Epithelial cell of prostate (primary cell): ENCODE results near the gene MPI.
"Not testable (repeated sequence)": the region's sequence is repeated elsewhere in the genome, so short reads cannot be mapped to it uniquely, and the experiment has no call there.

Experiments
- DNase-seq: peaks from one replicate; pipeline ENCODE4 v3.0.0-alpha.2; 2011; ENCODE audit warnings: low read depth, low spot score
- H3K27ac ChIP-seq: fragments of 450-650 bp; 2 replicates; pipeline ENCODE4 v1.5.1; 2017; ENCODE audit warnings: mild to moderate bottlenecking

MPI gene

DNA sequence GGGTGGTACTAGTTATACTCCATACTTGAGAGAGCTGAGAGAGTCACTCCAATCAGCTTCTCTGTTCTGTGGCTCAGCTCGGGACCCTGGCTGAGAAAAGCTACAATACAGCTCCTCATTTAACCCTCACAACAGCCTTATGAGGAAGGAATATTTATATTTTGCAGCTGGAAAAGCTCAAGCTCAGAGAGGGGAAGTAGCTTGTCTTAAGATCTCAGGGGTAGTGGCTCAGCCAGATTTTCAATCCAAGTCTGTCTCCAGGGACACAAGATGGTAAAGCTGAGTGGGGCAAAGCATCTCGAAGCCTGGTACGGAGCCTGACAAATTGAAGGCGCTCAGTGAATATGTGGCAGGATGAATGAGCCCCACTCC lies 31.5 kb upstream of the MPI start:
- no peak for DNase-seq

DNA sequence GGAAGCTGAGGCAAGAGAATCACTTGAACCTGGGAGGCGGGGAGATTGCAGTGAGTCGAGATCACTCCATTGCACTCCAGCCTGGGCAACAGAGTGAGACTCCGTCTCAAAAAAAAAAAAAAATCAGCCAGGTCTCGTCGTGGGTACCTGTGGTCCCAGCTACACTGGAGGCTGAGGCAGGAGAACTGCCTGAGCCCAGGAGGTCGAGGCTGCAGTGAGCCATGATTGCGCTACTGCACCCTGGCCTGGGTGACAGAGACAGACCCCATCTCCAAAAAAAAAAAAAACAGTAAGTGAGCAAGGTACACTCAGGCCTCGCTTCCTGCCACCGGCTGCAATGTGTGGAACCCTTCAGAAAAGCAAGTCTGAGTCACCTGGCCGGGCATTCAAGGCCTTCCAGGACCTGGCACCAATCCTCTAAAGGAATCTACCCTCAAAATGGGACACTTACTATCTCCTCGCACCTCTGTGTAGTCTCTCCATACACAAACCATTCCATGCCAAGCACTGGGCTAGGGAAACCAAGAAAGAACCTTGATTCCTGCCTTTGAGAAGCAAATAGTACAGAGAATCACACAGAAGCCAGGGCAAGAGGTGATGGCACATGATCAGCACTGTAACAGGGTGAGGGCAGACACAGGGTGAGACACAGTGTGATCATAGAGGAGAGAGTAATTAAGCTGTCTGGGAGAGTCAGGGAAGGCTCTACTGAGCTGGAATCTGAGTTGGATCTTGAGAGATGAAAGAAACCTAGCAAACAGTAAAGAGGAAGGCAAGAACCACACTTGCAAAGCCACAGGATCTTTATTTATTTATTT lies 26.4 kb upstream of the MPI start:
- DNase-seq, result no peak
- peak overlapping the region; percentile 91 for H3K27ac ChIP-seq

More for the DNA sequence above, 31.5 kb upstream of the MPI start:
- H3K27ac ChIP-seq, result no peak overlapping the region

DNA sequence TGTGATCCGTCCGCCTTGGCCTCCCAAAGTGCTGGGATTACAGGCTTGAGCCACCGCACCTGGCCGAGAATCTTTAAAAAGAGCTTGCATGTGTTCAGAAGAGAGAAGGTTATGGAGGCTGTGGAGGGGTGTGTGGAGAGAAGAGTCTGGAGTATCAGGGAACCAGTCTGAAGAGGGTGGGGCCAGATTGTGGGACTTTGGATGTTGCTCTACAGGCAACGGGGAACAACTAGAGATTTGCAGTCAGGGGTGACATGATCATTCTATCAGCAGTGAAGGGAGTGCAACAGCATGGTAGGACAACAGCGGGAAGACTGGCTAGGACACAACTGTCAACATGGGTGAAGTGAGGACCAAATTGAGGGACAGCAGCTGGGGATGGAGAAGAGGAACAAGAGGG lies 25.5 kb upstream of the MPI start:
- no peak for DNase-seq
- peak overlapping the region; percentile 91 for H3K27ac ChIP-seq

DNA sequence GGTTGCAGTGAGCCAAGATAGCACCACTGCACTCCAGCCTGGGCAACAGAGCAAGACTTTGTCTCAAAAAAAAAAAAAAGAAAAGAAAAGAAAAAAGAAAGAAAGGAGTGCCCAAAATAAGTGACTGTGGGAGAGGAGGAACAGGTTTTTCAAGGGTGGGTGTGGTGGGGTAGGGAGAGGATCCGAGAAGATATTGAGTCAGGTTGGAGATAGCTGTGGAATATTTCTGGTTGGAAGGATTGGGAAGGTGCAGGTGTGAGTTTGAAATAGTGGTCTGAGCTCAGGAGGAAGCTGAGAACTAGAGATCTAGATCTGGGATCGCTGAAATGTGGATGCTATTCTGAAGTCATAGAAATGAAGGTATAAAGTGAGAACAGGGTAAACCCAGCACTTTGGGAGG lies 24.5 kb upstream of the MPI start:
- H3K27ac ChIP-seq, result peak overlapping the region; percentile 91
- no peak for DNase-seq

DNA sequence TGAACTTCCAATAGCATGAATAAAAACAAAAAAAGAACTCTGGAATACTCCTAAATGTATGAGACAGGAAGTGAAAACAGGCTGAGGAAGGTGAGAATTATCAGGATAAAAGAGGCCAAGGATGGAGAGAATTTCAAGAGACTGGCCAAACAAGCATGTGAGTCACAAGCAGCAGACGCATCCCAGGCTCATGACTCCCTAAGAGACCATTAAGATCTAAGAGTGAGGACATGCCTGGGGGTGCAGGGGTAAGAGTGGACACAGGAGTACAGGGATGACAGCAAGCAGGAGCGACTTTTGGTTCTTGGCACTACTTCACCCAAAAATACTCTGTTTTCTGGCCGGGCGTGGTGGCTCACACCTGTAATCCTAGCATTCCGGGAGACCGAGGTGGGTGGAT lies 23.8 kb upstream of the MPI start:
- peak; percentile 76 for DNase-seq
- H3K27ac ChIP-seq, result peak overlapping the region; percentile 91

DNA sequence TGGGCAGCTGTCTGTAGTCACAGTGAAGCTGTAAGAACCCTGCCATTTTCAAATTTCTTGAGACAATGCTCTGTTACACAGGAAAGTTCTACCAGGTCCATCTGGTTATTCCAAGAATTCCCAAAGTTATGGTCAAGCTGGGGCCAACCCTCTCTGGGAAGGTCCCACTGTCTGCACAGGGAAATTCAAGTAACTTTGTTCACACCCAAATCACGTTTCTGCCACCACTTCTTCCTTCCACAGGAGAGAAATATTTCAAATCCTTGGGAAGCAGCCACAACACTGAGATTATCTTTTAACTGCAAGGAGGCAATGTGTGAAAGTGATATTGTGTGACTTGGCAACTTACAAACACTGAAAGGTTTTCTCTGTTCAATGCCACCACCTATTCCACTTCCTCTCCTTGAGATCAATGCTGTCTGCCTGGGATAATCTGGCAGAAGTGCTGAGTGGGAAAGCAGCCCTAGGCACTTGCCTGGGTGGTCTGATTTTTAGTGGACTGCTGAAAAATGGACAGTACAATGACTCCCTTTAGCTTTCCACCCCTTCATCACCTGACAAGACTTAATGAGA lies 22.3 kb upstream of the MPI start:
- peak overlapping the region; percentile 91 for H3K27ac ChIP-seq
- DNase-seq, result no peak

DNA sequence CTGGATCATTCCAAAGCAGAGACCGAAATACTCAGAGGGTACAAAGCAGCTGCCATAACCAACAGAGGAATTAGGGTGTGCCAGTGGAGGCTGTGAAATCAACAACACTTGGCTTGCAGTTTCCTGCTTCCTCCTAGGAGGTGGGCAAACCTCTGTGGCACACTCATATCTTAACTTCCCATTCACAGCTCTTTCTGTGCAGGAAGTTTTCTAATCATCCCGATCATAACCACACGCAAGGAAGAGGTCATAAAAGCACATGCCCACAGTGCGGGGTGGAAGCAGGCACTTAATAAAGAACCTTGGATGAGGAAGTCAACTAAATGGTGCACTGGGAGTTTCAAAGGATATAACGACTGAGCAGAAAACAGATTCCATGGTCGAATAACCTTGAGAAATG lies 21.8 kb upstream of the MPI start:
- peak overlapping the region; percentile 91 for H3K27ac ChIP-seq
- no peak for DNase-seq

DNA sequence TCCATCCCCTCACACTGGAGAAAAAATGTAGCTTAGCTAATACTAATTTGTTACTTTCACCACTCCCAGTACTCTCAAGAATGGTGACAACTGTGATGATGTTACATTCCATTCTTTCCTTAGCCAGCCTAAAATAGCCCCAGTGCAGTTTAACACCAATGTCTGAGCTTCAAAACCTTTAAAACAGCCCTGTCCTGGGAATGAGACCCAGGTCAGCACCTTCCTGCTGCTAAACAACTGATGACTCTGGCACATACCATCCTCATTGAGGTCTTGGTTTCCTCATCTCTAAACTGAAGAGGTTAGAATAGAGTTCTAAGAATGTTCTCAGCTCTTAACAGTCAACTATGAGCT lies 20.5 kb upstream of the MPI start:
- no peak for DNase-seq
- H3K27ac ChIP-seq, result peak overlapping the region; percentile 91

DNA sequence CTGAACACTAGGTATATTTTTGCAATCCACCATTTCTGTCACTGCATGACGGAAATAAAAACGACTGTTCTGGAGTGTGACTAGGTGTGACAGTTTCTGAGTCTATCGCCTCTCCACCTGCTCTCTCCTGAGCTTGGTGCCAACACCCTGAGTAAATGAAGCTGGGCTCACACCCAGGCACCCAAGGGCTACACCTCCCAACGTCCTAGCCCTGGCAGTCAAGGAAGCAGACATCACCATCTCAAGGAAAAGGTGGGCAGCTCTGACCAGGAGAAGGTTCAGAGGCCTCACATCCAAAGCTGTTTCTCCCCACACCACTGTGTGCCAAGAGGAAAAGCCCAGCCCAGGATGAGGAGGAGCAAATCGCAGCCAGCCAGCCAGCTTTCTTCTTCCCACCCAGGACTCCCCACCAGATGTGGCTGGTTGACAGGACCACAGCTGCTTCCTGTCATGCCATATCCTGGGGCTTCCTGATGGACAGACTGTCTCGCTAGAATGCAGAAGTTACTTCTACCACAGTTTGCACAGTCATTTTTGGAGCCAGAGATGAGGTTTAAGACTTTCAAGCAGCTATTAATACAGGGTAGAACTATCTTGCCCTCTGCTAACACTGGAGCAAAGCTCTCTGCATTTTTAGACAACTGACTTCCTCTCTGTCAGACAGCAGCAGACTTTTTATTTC lies 20.0 kb upstream of the MPI start:
- H3K27ac ChIP-seq, result peak overlapping the region; percentile 91
- no peak for DNase-seq

DNA sequence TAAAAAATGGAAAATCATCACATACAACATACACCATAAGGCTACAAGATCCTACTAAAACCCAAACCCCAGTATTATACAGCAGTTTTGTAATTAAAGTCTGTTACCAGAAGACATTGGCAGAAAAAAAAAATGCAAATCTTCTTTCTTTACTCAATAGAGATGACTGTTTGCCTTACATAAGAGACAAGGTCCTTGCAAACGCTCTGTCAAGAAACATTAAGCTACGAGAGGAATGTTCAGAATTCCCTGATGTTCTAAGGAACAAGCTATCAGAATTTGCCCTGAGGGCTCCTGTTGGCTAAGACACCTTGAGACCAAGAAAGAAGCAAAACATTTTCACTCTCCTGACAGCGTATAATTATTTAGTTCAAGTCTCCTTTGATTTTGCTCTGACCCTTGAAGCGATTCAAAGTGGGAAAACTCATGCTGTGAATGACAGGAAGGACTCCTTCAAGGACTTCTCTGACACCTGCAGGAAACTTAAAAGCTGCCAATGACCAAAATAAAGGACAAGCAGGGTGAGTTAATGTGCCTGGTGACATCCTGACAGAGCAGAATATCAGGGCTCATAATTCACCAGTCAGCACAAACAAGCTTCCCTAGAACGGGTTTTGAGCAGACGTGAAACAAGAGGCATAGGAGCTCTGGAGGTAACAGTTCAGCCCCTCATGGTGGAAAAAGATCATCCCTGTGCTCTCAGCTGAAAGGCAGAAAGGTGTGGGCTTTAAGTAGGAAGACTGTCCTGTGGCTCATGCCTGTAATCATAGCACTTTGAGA lies 19.2 kb upstream of the MPI start:
- H3K27ac ChIP-seq, result peak overlapping the region; percentile 91
- DNase-seq, result no peak

DNA sequence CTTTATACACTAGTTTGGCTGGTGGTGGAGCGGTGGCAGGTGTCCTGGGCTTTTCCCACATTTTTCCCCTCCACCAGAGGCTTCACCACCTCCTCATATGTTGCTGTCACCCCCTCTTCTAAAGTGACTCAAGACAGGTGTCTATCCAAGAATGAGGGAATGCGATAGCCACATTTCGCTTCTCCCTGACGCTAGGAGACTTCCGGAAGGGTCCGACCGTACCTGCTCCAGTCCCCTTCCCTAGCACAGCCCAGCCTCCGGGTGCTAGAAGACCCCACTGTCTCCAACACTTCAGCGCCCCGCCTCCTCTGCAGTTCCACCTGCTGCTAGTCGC lies 17.2 kb upstream of the MPI start:
- no peak for DNase-seq
- peak overlapping the region; percentile 91 for H3K27ac ChIP-seq

DNA sequence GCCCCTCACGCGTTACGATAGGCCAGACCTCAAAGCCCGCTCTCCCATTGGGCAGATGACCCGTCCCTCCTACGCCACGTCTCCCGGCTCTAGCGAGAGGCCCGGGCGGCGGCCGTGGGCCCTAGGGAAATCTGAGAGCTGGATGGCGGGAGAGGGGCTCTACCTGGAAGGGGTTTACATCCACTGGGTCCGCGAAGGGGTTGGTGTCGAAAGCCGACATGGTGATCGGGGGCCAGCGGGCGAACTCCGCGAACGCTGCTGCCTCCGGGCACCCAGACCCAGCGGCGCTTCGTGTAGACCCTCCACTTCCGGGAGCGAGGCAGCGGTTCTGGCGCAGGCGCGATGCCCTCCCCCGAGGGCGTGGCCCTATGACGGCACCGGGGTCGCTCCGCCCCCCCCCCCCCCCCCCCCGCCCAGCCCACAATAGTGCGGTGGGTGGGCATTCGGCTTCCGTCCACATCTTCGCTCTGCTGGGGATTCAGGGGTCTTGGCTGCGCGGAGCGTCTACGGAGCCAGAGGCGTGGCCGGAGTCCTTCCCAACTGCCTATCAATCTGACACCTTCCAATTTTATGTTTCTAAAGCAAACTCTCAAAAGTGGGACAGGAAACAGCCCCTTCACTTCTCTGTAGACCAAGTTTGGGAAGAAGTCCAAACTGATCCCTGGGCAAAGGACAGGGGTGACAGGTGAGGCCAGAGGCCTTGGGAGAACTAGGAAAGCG lies 16.6 kb upstream of the MPI start, which contains the start of gene SCAMP2:
TSS of gene SCAMP2 (minus strand) at position 330 of the 720 bp plus-strand sequence. CDS start at position 220, 110 bp downstream.
- peak within 1 kb of the TSS; percentile 91 for H3K27ac ChIP-seq
- DNase-seq, result peak; percentile 78

DNA sequence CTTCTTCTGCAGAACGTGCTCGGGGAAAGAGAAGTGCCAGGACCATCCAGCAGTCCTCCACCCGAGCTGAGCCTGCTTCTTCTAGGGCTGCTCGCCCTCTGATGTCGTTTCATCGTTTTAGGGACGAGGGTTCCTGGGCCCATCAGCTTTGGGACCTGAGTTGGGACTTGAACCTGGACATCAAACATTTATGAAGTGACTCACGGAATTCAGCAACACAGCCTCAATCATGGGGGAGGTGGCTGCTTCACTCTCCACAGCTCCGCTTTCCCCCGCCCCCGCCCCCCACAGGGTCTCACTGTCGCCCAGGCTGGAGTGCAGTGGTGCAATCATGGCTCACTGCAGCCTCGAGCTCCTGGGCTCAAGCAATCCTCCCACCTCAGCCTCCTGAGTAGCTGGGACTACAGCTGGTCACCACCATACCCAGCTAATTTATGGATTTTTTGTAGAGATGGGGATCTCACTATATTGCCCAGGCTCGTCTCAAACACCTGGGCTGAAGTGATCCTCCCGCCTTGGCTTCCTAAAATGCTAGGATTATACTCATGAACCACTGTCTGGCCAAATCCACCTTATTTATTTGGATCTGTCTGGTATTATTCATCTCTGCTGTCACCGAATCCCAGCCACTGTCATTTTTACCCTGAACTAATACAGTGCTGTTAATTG lies 16.0 kb upstream of the MPI start:
- DNase-seq, result no peak
- peak overlapping the region; percentile 91 for H3K27ac ChIP-seq

DNA sequence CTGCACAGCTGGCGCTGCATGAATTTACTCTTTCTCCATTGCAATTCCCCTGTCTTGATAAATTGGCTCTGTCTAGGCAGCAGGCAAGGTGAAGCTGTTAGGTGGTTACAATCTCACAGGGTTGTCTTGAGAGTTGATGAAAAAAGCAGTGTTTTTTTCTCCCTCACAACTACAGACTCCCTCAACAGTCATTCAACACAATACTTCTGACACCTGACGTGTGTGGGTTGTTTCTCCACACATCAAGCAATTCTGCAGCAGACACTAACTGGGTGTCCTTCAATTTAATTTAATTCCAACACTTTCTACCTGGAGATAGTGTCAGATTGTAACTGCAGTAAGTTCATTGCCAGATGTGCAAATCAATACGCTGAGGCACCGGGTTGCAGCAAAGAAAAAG lies 11.6 kb upstream of the MPI start:
- H3K27ac ChIP-seq, result no peak overlapping the region
- no peak for DNase-seq

DNA sequence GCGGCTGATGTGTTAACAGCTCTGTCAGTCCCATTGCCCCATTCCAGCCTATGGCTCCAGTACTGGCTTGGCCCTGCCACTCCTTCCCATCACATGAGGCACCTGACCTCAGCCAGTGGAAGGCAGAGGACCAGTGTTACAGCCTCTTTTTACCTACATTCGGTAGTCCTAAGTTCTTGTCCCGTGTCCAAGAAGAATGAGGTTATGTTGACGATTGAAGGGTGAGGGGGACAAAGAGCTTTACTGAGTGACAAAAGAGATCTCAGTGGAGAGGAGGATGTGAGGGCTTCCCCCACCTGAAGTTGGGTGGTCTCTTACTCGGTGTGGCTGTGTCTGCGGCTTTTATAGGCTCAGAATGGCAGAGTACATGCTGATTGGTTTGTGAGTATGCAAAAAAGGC lies 7.3 kb upstream of the MPI start:
- no peak overlapping the region for H3K27ac ChIP-seq
- DNase-seq, result no peak

DNA sequence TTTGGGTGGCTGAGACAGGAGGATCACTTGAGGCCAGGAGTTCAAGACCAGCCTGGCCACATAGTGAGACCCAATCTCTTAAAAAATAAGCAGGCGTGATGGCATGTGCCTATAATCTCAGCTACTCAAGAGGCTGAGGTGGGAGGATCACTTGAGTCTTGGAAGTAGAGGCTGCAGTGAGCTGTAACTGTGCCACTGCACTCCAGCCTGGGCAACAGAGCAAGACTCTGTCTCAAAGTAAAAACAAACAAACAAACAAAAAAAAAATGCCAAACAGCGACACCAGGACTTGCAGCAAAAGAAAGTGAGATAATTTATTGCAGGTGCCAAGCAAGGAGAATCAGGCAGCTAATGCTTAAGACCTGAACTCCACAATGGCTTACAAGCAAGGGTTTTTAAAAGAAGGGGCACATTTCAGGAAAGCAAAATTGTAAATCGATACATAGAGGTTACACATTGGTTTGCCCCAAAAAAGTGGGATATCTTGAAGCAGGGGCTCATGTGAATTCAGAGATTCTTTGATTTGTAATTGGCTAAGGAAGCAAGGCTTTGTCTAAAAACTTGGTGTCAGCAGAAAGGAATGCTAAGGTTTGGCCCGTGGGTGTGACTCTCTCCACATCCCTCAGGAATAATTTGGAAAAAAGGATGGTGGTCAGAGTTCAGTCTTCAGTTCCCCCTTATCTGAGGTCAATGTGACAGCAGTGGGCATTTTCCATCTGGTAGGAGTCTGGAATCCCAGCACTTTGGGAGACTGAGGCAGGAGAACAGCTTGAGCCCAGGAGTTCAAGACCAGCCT lies 5.2 kb upstream of the MPI start:
- no peak for DNase-seq
- H3K27ac ChIP-seq, result peak overlapping the region; percentile 52

DNA sequence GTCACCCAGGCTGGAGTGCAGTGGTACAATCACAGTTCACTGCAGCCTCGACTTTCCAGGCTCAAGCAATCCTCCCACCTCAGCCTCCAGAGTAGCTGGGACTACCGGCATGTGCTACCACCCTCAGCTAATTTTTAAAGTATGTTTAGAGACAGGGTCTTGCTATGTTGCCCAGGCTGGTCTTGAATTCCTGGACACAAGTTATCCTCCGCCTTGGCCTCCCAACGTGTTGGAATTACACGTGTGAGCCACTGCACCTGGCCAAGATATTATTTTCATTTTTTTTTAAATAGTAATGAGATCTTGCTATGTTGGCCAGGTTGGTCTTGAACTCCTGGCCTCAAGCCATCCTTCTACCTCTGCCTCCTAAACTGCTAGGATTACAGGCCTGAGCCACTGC lies 4.4 kb upstream of the MPI start:
- H3K27ac ChIP-seq, result peak overlapping the region; percentile 52
- DNase-seq, result no peak

DNA sequence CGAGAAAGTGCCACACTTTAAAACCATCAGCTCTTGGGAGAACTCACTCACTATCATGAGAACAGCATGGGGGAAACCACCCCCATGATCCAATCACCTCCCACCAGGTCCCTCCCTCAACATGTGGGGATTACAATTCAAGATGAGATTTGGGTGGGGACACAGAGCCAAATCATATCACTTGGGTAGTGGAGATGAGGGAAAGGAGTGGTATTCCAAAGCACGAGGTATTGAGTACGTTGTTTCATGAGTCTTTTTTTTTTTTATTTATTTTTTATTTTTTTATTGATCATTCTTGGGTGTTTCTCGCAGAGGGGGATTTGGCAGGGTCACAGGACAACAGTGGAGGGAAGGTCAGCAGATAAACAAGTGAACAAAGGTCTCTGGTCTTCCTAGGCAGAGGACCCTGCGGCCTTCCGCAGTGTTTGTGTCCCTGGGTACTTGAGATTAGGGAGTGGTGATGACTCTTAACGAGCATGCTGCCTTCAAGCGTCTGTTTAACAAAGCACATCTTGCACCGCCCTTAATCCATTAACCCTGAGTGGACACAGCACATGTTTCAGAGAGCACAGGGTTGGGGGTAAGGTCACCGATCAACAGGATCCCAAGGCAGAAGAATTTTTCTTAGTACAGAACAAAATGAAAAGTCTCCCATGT lies 2.2 kb upstream of the MPI start:
- not testable (repeated sequence) for H3K27ac ChIP-seq, DNase-seq
